Endothelial cell of umbilical vein (primary cell): ENCODE results near the gene CXCR5.

Experiments used
- CTCF ChIP-seq, 2 donors: IDR thresholded peaks; 1 replicate in 1 of 2; 2 replicates in 1 of 2; pipeline ENCODE4 v1.5.1; 2011; ENCODE audit warnings: low read length in 2 of 2, mild to moderate bottlenecking in 2 of 2, moderate library complexity in 2 of 2, control low read depth in 1 of 2, inconsistent platforms in 1 of 2, low read depth in 1 of 2; ENCODE audit not compliant: insufficient read depth in 1 of 2; ENCODE audit errors: extremely low read depth in 1 of 2
- EZH2 ChIP-seq: IDR thresholded peaks from 2 replicates; pipeline ENCODE4 v1.6.1; 2012; ENCODE audit warnings: borderline replicate concordance, low read depth, mild to moderate bottlenecking, moderate library complexity, low read length, inconsistent platforms; ENCODE audit not compliant: severe bottlenecking
- POLR2A ChIP-seq: IDR thresholded peaks from 2 replicates; pipeline ENCODE4 v1.6.1; 2012; ENCODE audit warnings: low read depth, mild to moderate bottlenecking, control low read depth, low read length
- POLR2AphosphoS5 ChIP-seq: IDR thresholded peaks from 2 replicates; pipeline ENCODE4 v1.6.1; 2012; ENCODE audit warnings: low read depth, mild to moderate bottlenecking, control low read depth, low read length, moderate library complexity; ENCODE audit not compliant: insufficient read depth
- TF ChIP-seq, protein P1 (sequence below): IDR thresholded peaks from 2 replicates; pipeline ENCODE4 v1.6.1; 2011; ENCODE audit not compliant: insufficient read depth, insufficient read length

DNA sequence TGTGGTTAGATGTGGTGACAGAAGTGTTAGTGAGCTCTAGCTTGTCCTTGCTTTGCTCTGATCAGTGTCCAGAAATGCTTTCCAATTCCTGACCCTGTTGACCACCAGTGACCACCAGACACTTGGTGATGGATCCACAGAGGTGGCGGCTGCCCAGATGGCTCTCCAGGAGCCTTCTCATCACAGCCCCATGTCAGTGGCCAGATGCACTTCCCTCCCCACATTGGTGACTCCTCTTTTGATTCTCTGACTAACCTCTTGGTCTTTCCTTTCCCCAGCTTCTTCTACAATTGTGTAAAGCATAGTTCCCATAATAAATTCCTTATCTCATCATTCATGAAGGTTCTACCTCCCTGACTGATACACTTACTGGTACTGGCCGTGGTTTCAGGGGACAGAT lies 40.1 kb upstream of the CXCR5 start:
- no peak for TF ChIP-seq CTCF (IDR thresholded peaks at IDR 0.05; ENCODE audit: extremely low read depth in 1 of 2, insufficient read depth in 1 of 2, low read depth in 1 of 2, low read length in 2 of 2)
- TF ChIP-seq EZH2: no peak
- no peak for TF ChIP-seq POLR2AphosphoS5
- TF ChIP-seq, protein P1, sequence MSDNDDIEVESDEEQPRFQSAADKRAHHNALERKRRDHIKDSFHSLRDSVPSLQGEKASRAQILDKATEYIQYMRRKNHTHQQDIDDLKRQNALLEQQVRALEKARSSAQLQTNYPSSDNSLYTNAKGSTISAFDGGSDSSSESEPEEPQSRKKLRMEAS: no peak
- no peak for TF ChIP-seq POLR2A
